ENCODE measurements around the gene SLMAP. TPM values are rescaled to one million over a fixed set of nuclear protein-coding genes. Genes with fewer than 3 reads are reported as not detected.
A peak's percentile ranks its signal among the peaks of the same experiment; 100 is the strongest.

Gene SLMAP
- total RNA-seq, 1 donor from 2014 or later = 502 TPM

- intact Hi-C loops (cut with DNase I) = no loop called here
- Histone ChIP-seq H3K36me3 (no peaks in the 10 kb centered on the region), H3K4me3 (no peak overlapping the region), H3K4me1 (peaks cover 0 to 4% of the 10 kb centered on the region in 2 donors), H3K27me3 (no peaks in the 10 kb centered on the region), H3K9me3 (no peaks in the 10 kb centered on the region), H3K27ac (peak overlapping the region; percentile 34 to 50)
- no peak for TF ChIP-seq CTCF (IDR thresholded peaks at IDR 0.05)
- peak in 1 of 2 donors; percentile 77 for DNase-seq (ENCODE audit: low spot score in 2 of 2)
Measured at GRCh38 chr3:57959423-57960173, 203.5 kb downstream of the SLMAP start.

- Histone ChIP-seq H3K27me3 (no peaks in the 10 kb centered on the region), H3K4me1 (peaks cover 0 to 4% of the 10 kb centered on the region in 2 donors), H3K36me3 (no peaks in the 10 kb centered on the region), H3K9me3 (no peaks in the 10 kb centered on the region), H3K27ac (no peak overlapping the region), H3K4me3 (no peak overlapping the region)
- intact Hi-C loops (cut with DNase I) = no loop called here
- DNase-seq (ENCODE audit: low spot score in 2 of 2) = no peak
- TF ChIP-seq CTCF (IDR thresholded peaks at IDR 0.05) = no peak
Measured at GRCh38 chr3:57960174-57960505, 204.0 kb downstream of the SLMAP start.

GRCh38 chr3:57961177-57961827 lies 205.2 kb downstream of the SLMAP start:
- Histone ChIP-seq H3K4me3 (no peak overlapping the region), H3K27me3 (no peaks in the 10 kb centered on the region), H3K4me1 (peaks cover 0 to 4% of the 10 kb centered on the region in 2 donors), H3K36me3 (no peaks in the 10 kb centered on the region), H3K9me3 (no peaks in the 10 kb centered on the region), H3K27ac (no peak overlapping the region)
- no peak for DNase-seq (ENCODE audit: low spot score in 2 of 2)
- TF ChIP-seq CTCF (IDR thresholded peaks at IDR 0.05) = no peak
- intact Hi-C loops (cut with DNase I) = no loop called here

- no peaks in the 10 kb centered on the region for H3K9me3 ChIP-seq
- no peak overlapping the region for H3K4me3 ChIP-seq
- no peak for DNase-seq (ENCODE audit: low spot score in 2 of 2)
- TF ChIP-seq CTCF (IDR thresholded peaks at IDR 0.05) = peak in 2 of 3 experiments; percentile 10 to 24
- H3K27me3 ChIP-seq = no peaks in the 10 kb centered on the region
- intact Hi-C loops (cut with DNase I) = no loop called here
- peaks cover 0 to 4% of the 10 kb centered on the region in 2 donors for H3K4me1 ChIP-seq
- H3K36me3 ChIP-seq = no peaks in the 10 kb centered on the region
- no peak overlapping the region for H3K27ac ChIP-seq
Measured at GRCh38 chr3:57961828-57962447, 205.8 kb downstream of the SLMAP start.

- no peak overlapping the region for H3K4me3 ChIP-seq
- TF ChIP-seq CTCF (IDR thresholded peaks at IDR 0.05) = no peak
- no peaks in the 10 kb centered on the region for H3K9me3 ChIP-seq
- intact Hi-C loops (cut with DNase I) = no loop called here
- no peaks in the 10 kb centered on the region for H3K36me3 ChIP-seq
- H3K4me1 ChIP-seq = peaks cover 0 to 4% of the 10 kb centered on the region in 2 donors
- no peak overlapping the region for H3K27ac ChIP-seq
- no peaks in the 10 kb centered on the region for H3K27me3 ChIP-seq
- DNase-seq (ENCODE audit: low spot score in 2 of 2) = no peak
Measured at GRCh38 chr3:57962448-57962834, 206.3 kb downstream of the SLMAP start.

Data from ascending aorta (tissue), 2 donors.